ELR (cell line): ENCODE measurements around the gene FTH1.

Experiments
- DNase-seq: peaks from one replicate; pipeline ENCODE4 v3.0.0-alpha.2; 2015; ENCODE audit warnings: low read depth

The FTH1 gene

DNA sequence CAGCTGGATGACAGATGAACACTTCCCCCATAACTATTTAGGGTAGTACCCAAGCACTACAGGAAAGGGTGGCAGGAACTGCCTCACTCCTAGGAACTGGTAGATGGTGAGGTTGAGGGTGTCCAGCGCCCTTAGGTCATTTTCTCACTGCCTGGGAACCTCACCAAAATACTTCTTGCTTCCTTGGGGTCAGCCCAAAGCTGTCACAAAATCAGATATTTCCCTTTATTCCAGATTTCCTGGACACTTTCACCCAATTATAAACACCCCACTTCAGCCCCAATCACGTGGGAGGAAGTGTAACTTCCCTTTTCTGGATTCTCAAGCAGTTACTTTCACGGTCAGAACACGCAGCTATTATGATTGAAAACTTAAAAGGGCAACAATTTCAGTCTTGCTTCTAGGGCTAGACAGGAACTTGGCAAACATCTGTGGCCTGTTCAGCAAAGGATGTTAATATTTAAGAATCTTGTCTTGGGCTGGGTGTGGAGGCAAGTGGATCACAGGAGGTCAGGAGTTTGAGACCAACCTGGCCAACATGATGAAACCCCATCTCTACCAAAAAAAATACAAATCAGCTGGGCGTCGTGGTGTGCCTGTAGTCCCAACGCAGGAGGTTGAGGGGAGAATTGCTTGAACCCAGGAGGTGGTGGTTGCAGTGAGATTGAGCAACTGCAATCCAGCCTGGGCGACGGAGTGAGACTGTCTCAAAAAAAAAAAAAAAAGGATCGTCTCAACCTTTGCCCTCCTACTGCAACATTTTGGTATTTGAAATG is 4.0 kb downstream of the FTH1 start:
- peak; percentile 27 for DNase-seq

DNA sequence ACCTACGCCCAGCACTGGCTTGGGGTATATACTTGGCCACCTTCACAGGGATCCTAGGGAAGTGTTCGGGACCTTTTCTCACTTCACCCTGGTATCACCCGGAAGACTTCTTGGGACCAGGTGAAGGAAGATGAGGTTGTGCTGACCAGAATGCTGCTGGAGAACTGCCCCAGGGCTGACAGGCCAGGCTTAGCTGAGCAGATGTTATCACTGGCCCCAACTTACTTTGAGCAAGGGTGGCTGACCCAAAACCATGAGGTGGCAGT is 4.5 kb downstream of the FTH1 start:
- DNase-seq: no peak

DNA sequence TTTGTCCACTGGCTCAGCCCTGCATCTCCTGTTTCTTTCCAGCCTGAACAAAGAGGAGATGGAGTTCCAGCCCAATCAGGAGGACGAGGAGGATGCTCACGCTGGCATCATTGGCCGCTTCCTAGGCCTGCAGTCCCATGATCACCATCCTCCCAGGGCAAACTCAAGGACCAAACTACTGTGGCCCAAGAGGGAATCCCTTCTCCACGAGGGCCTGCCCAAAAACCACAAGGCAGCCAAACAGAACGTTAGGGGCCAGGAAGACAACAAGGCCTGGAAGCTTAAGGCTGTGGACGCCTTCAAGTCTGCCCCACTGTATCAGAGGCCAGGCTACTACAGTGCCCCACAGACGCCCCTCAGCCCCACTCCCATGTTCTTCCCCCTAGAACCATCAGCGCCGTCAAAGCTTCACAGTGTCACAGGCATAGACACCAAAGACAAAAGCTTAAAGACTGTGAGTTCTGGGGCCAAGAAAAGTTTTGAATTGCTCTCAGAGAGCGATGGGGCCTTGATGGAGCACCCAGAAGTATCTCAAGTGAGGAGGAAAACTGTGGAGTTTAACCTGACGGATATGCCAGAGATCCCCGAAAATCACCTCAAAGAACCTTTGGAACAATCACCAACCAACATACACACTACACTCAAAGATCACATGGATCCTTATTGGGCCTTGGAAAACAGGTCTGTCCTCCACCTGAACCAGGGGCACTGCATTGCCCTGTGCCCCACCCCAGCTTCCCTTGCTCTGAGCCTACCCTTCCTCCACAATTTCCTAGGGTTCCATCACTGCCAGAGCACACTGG is 5.0 kb downstream of the FTH1 start:
- DNase-seq: no peak

DNA sequence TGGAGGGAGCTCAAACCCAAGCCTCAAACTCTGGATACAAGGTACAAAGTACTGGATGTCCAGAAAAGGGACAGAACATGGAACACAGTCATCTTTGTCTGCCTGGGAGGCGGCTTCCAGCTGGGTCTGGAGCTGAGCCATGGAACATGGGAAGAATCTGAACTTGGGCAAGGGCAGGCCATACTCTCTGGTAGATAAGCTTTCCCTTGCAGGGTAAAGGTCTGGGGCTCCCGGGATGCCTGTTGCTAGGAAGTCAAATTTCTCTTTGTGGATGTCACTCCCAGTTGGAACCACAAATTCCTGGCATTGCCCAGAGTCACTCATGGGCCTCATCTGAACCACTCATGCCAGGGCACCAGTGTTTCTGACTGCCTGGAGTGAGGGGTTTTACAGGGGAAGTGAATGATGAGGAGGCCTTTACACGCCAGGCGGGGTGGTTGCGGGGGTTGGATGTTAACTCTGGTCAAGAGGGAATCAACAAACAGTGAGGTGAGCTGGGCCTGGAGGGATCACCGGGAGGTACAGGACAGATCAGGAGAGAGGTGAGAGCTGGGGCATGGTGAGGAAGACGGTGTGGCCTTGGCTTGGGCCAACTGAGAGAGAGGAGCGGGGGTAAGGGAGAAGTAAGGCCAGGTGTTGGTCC is 5.7 kb downstream of the FTH1 start:
- DNase-seq: no peak

DNA sequence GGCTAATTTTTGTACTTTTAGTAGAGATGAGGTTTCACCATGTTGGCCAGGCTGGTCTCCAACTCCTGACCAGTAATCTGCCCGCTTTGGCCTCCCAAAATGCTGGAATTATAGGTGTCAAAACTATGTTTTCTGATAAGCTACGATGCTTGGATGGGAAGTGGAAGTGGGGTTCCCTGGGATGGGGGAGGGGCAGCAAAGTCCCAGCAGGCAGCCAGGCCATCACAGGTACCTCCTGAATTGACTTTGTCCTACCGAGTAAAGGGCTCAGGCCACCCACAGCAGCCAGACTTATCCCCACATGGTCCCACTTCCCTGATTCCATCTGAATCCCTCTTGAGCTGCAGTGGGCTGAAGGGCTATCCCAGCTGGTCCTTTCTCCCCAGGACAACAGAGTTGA is 6.9 kb downstream of the FTH1 start:
- DNase-seq: no peak

DNA sequence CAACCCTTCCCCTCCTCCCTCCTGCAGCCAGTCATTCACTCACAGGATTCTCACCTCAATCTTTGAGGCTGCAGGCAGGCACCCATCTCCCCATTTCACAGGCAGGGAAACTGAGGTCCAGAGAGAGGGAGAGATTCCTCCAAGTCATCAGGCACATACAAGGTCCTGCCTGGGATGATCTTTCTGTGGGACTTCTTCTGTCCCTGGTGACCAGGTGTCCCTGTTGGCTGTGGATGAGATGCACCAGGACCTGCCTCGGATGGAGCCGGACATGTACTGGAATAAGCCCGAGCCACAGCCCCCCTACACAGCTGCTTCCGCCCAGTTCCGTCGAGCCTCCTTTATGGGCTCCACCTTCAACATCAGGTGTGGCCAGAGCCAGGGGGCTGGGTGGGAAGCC is 7.8 kb downstream of the FTH1 start:
- DNase-seq: no peak

DNA sequence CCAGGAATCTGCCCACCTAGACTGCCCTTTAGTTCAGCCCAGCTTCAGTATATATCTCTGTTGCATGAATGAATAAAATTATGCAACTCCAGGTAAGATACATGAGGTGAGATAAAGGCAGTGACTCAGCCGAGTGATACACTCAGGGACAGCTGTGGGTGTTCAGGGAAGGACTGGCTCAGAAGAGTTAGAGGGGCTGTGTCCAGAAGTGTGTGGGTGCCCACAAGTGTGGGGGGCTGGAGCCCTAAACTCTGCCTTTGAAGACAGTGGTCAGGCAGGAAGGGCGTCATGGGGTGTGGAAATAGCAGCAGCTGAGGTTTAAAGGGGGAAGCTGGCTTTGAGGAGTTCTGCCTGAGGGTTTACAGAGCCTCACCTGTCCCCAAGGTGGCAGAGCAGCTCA is 8.3 kb downstream of the FTH1 start:
- no peak for DNase-seq

DNA sequence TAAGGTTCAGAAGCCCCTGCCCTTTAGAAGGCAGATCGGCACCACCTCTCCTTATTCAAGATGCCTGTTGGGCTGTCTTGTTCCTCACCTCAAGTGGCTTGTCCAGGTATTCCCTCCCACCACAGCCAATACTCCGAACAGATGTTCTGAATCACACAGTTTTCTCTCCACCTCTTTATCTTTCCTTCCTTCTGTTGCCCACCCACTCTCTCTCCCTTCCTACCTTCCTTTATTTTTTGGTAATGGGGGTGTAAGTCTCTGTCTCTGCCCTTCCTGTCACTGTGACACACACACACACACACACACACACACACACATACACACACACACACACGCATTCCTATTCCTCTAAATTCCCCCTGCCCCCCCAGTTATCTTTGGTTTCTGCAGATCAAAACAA is 8.8 kb downstream of the FTH1 start:
- no peak for DNase-seq

DNA sequence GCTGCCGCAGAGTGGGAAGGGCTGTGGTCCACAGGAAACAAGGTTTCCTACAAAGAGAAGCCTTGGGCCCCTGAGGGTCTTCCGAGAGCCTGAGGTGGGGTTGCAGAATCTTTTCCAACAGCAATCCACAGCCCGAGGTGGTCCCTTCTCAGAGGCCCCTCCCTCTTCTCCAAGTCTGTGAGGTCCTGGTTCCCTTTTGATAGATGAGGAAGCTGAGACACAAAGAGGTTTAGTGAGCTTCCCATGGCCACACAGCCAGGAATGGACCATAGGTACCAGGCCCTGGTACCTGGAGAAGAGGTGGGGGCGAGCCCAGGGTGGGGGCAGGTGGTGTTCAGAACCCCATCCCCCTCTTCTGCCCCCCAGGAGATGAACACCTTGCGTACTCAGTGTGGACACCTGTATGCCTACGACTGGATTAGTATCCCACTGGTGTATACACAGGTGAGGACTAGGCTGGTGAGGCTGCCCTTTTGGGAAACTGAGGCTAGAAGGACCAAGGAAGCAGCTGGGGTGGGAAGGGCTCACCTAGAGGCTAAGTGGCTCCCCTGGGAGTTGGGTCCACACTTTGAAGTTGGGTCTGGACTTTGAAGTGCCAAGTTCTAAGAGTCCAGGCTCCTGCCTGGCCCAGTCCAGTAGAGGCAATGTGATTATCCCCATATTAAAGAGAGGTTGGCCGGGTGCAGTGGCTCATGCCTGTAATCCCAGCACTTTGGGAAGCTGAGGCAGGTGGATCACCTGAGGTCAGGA is 10.2 kb downstream of the FTH1 start:
- no peak for DNase-seq

DNA sequence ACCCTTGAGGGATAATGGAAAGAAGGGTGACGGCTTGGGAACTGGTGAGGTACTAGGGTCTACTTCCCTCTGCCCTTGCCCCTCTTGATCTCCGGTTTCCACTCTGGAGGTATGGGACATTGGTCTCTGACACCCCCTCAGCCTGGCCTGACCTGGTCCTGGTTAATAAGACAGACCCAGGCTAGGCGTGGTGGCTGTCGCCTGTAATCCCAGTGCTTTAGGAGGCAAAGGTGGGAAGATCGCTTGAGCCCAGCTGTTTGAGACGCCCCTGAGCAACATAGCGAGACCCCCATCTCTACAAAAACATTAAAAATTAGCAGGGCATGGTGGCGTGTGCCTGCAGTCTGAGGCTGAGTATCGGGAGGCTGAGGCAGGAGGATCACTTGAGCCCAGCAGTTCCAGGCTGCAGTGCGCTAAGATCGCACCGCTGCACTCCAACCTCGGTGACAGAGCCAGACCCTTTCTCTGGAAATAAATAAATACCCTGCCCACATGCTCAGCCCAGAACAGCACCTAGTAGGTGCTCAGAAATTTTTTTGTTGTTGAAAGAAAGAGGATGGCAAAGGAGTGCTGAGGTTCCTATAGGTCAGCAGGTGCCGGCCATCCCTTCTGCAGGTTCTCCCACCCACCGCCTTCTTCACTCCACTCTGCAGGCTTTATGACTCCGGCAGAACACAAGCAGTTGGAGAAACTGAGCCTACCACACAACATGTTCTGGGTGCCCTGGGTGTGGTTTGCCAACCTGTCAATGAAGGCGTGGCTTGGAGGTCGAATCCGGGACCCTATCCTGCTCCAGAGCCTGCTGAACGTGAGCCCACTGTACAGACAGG is 11.0 kb downstream of the FTH1 start:
- no peak for DNase-seq

DNA sequence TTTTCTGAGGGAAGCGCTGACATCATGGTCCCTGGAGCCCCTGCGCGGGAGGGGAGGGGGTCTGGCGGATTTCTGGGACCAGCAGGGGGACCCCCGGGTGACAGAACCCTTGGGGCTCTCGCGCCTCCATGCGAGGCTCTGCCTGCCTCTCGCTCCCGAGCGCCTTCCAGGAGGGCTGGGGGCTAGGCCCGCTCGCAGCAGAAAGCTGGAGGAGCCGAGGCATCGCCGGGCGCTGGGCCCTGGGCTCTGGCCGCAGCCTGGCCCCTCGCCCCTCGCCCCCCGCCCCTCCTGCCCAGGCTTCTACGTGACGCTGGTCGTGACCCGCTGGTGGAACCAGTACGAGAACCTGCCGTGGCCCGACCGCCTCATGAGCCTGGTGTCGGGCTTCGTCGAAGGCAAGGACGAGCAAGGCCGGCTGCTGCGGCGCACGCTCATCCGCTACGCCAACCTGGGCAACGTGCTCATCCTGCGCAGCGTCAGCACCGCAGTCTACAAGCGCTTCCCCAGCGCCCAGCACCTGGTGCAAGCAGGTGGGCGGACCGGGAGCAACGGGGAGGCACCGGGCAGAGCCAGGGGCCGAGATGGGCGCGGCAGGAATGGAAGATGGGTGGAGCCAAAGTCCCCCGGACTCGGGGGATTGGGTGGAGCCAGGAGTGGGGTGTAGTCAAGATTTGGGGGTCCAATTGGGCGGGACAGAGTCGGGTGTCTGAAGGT is 11.9 kb downstream of the FTH1 start:
- no peak for DNase-seq

DNA sequence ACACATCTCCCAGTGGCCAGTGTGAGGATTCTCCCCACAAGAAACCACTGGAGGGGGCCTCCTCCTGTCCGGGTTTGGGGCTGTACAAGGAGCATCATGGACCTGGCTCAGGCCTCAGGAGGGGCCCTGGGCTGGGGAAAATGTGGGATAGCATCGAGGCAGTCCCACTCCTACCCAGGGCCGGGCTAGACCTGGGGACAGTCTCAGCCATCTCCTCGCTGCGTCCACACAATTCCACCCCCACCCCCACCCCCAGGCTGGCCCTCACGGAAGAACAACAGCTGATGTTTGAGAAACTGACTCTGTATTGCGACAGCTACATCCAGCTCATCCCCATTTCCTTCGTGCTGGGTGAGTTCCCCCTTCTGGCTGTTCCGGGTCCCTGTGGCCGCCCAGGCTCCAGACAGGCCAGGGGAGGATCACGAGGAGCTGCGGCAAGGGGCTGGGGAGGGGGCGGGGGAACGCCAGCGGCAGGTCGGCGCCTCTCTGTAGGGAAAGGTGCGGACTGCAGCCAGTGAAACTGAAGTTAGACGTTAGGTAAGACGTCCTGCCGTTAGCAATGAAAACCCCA is 12.5 kb downstream of the FTH1 start:
- DNase-seq: peak; percentile 77

DNA sequence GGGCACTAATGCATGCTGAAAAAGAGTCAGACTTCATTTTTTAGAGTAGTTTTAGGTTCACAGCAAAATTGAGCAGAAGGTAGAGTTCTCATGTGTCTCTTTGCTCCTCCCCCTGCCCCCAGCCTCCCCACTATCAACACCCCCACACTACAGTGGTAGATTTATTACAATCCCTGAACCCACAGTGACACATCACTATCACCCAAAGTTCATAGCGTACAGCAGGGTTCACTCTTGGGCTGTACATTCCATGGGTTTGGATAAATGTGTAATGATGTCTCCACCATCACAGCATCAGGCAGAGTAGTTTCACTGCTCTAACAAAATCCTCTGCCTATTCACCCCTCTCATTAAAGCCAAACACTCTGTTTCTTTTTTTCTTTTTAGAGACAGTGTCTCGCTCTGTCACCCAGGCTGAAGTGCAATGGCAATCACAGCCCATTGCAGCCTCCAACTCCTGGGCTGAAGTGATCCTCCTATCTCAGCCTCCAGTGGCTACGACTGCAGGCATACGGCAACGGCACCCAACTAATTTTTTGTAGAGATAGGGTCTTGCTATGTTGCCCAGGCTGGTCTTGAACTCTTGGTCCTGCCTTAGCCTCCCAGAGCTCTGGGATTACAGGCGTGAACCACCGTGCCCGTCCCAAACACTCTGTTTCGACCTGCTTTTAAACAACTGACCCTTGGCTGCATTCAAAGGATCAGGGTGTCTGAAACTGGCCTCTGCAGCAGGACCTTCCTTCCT is 13.2 kb downstream of the FTH1 start:
- peak; percentile 27 for DNase-seq

DNA sequence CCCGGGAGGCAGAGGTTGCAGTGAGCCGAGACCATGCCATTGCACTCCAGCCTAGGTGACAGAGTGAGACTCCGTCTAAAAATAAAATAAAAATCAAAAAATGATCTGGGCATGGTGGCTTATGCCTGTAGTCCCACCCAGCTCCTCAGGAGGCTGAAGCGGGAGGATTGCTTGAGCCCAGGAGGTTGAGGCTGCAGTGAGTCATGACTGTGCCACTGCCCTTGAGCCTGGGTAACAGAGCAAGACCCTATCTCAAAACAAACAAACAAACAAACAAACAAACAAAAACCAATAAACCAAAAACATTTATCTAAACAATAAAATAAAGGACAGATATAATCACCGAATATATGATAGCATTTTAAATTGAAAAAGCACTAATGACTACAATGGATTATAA is 13.8 kb downstream of the FTH1 start:
- peak; percentile 32 for DNase-seq

DNA sequence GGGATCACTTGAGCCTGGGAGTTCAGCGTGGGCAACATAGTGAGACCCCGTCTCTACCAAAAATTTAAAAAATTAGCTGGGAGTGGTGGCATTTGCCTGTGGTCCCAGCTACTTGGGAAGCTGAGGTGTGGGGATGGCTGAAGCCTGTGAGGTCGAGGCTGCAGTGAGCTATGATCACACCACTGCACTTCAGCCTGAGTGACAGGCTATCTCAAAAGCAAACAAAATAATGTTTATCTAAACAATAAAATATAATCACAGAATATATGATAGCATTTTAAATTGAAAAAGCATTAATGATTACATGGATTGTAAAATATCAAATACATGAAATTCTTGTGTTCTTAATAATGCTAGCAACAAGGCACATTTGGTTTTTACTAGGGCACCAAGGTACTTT is 14.6 kb downstream of the FTH1 start:
- DNase-seq: no peak

DNA sequence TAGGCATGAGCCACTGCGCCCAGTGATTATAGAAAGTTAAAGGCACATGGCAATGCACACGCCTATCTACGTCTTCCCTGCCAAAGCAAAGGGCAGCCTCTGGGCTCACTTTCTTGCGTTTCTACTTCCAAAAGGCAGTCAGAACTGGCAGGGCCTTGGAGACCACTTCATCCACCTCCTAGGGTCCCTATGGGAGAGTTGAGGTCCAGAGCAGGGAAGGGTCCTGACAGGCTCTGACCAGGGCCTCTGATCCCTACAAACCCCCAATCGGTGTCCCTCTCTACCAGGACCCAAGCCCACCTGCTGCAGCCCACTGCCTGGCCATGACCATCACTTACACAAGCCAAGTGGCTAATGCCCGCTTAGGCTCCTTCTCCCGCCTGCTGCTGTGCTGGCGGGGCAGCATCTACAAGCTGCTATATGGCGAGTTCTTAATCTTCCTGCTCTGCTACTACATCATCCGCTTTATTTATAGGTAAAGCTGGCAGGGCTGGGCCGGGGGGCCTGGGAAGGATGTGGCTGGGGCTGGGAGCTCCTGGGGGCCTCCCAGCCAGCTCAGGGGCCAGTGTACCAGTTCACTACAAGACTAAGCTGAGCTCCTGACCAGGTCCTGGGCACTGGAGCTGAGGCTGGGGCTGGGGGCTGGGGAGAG is 15.8 kb downstream of the FTH1 start:
- DNase-seq: no peak

DNA sequence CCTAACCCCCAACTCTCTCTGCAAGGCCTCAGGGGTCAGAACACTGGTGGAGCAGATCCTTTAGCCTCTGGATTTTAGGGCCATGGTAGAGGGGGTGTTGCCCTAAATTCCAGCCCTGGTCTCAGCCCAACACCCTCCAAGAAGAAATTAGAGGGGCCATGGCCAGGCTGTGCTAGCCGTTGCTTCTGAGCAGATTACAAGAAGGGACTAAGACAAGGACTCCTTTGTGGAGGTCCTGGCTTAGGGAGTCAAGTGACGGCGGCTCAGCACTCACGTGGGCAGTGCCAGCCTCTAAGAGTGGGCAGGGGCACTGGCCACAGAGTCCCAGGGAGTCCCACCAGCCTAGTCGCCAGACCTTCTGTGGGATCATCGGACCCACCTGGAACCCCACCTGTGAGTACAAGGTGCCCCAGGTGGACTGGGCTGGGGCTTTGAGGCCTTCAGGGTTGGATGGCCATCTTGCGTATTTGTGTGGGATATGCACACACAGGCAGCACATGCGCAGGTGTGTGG is 17.3 kb downstream of the FTH1 start, which contains the start of gene BEST1:
BEST1 (plus strand) TSS at position 317 of the 513 bp plus-strand sequence. CDS start 1,456 bp downstream, outside the sequence.
- no peak for DNase-seq

DNA sequence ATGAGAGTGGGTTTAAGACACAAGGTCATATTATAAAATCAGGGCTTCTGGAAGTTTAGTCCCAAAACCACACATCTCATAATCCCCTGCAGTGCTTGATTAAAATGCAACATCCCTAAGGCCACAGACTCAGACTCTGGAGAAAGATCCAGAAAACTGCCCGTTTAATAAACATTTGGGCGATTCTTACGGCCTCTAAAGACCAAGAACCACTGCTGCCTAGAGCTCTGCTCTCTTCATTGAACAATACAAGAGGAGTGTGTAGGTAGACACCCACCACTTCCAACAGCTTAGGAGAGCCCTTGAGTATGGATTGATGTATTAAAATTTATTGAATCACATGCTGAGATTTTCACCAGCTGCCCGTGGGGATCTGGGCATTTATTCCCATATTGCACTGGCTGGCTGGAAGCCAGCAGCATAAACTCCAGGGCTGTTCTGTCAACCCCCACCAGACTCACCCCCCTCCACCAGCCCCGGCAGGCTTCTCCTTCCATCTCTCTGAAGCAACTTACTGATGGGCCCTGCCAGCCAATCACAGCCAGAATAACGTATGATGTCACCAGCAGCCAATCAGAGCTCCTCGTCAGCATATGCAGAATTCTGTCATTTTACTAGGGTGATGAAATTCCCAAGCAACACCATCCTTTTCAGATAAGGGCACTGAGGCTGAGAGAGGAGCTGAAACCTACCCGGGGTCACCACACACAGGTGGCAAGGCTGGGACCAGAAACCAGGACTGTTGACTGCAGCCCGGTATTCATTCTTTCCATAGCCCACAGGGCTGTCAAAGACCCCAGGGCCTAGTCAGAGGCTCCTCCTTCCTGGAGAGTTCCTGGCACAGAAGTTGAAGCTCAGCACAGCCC is 18.0 kb downstream of the FTH1 start:
- peak; percentile 65 for DNase-seq
